Measurements from ENCODE around the gene ARID1B. TPM values are rescaled to one million over a fixed set of nuclear protein-coding genes. Genes with fewer than 3 reads are reported as not detected.

The ARID1B gene
- total and polyA plus RNA-seq, 2 experiments from 2014 or later = 32.9 to 67.0 TPM

GRCh38 chr6:156946370-156946936 is 169.3 kb downstream of the ARID1B start:
- Histone ChIP-seq H3K9me2 (replicated peaks; ENCODE audit: insufficient read depth) (no peaks in the 10 kb centered on the region), H2AFZ (no peak overlapping the region), H3K36me3 (replicated peaks; ENCODE audit: insufficient read depth, low read depth) (no peaks in the 10 kb centered on the region), H3K4me2 (no peak overlapping the region), H3K79me2 (peaks cover 94% of the 10 kb centered on the region), H3K27me3 (no peaks in the 10 kb centered on the region), H3K4me3 (no peak overlapping the region), H3K27ac (no peak overlapping the region), H3K9me3 (ENCODE audit: low read depth) (no peaks in the 10 kb centered on the region), H3K4me1 (ENCODE audit: insufficient read depth) (peaks cover 13% of the 10 kb centered on the region), H4K20me1 (ENCODE audit: insufficient read depth, poor library complexity, severe bottlenecking) (peaks cover 52% of the 10 kb centered on the region)
- WGBS (ENCODE audit: low lambda C conversion rate, missing lambda C conversion rate) = 86% methylated on average over 7 of the region's 7 CpGs
- DNase-seq (ENCODE audit: low spot score) = no peak
- no peak for TF ChIP-seq EZH2 (IDR thresholded peaks at IDR 0.05; ENCODE audit: borderline replicate concordance)
- TF ChIP-seq EZH2phosphoT487 (IDR thresholded peaks at IDR 0.05; ENCODE audit: low read depth, severe bottlenecking, unreplicated experiment) = no peak
- no peak for TF ChIP-seq CTCF (IDR thresholded peaks at IDR 0.05; ENCODE audit: poor library complexity)

DNA sequence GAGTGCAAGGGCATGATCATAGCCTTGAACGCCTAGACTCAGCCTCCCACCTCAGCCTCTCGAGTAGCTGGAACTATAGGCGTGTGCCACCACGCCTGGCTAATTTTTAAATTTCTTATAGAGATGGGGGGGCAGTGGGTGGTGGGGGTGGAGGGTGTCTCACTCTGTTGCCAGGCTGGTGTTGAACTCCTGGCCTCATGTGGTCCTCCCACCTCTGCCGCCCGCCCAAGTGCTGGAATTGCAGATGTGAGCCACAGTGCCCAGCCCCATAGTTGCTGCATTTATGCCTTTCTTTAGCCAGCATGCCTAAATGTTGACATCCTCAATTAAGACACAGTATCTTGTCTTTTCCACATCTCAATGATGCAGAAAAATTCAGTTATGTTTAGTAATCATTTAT is 171.1 kb downstream of the ARID1B start:
- no peak for DNase-seq (ENCODE audit: low spot score)
- no peak overlapping the region for H3K27ac ChIP-seq
- no peak overlapping the region for H3K4me3 ChIP-seq
- no peaks in the 10 kb centered on the region for H3K27me3 ChIP-seq
- peaks cover 93% of the 10 kb centered on the region for H3K79me2 ChIP-seq
- peaks cover 51% of the 10 kb centered on the region for H4K20me1 ChIP-seq (ENCODE audit: insufficient read depth, poor library complexity, severe bottlenecking)
- TF ChIP-seq EZH2phosphoT487 (IDR thresholded peaks at IDR 0.05; ENCODE audit: low read depth, severe bottlenecking, unreplicated experiment) (no peak), CTCF (IDR thresholded peaks at IDR 0.05; ENCODE audit: poor library complexity) (no peak), EZH2 (IDR thresholded peaks at IDR 0.05; ENCODE audit: borderline replicate concordance) (no peak)
- H2AFZ ChIP-seq = no peak overlapping the region
- peaks cover 25% of the 10 kb centered on the region for H3K4me1 ChIP-seq (ENCODE audit: insufficient read depth)
- H3K36me3 ChIP-seq (replicated peaks; ENCODE audit: insufficient read depth, low read depth) = no peaks in the 10 kb centered on the region
- 95% methylated on average over 6 of the region's 6 CpGs for WGBS (ENCODE audit: low lambda C conversion rate, missing lambda C conversion rate)
- H3K9me3 ChIP-seq (ENCODE audit: low read depth) = no peaks in the 10 kb centered on the region
- H3K4me2 ChIP-seq = no peak overlapping the region
- H3K9me2 ChIP-seq (replicated peaks; ENCODE audit: insufficient read depth) = no peaks in the 10 kb centered on the region

DNA sequence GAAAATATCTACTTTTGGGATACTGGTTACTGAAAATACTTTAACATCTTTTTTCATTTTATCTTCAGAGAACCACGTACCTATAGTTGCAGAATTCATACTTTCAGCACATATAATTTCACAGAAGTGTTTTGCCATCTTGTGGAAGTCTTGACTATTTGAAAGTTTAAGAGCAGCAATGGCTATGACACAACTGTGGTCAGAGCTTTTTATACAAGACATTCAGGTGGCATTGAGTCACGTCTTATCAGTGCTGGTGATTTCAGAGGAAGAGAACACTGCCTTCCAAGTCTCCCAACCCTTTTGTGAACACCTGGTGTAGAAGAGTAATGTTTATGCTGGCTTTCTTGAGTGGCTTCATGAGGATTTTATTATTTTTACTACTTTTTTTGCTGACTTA is 171.6 kb downstream of the ARID1B start:
- H3K4me2 ChIP-seq = peak overlapping the region; percentile 43
- DNase-seq (ENCODE audit: low spot score) = peak; percentile 35
- H3K9me2 ChIP-seq (replicated peaks; ENCODE audit: insufficient read depth) = no peaks in the 10 kb centered on the region
- WGBS (ENCODE audit: low lambda C conversion rate, missing lambda C conversion rate) = 81% methylated on average over 2 of the region's 2 CpGs
- peak overlapping the region; percentile 65 for H3K27ac ChIP-seq
- H3K4me3 ChIP-seq = no peak overlapping the region
- H2AFZ ChIP-seq = no peak overlapping the region
- H3K9me3 ChIP-seq (ENCODE audit: low read depth) = no peaks in the 10 kb centered on the region
- TF ChIP-seq EZH2 (IDR thresholded peaks at IDR 0.05; ENCODE audit: borderline replicate concordance) = no peak
- TF ChIP-seq CTCF (IDR thresholded peaks at IDR 0.05; ENCODE audit: poor library complexity) = peak; percentile 20
- H3K79me2 ChIP-seq = peaks cover 87% of the 10 kb centered on the region
- peaks cover 48% of the 10 kb centered on the region for H4K20me1 ChIP-seq (ENCODE audit: insufficient read depth, poor library complexity, severe bottlenecking)
- H3K27me3 ChIP-seq = no peaks in the 10 kb centered on the region
- H3K4me1 ChIP-seq (ENCODE audit: insufficient read depth) = peaks cover 26% of the 10 kb centered on the region
- H3K36me3 ChIP-seq (replicated peaks; ENCODE audit: insufficient read depth, low read depth) = no peaks in the 10 kb centered on the region
